Amygdala (tissue), 56 donors: ENCODE data around the gene FNDC3A.

Experiments
- DNase-seq, 56 donors: peaks; one replicate each; lab custom pipeline; 2025; lab: John Stamatoyannopoulos, UW

Gene FNDC3A

DNA sequence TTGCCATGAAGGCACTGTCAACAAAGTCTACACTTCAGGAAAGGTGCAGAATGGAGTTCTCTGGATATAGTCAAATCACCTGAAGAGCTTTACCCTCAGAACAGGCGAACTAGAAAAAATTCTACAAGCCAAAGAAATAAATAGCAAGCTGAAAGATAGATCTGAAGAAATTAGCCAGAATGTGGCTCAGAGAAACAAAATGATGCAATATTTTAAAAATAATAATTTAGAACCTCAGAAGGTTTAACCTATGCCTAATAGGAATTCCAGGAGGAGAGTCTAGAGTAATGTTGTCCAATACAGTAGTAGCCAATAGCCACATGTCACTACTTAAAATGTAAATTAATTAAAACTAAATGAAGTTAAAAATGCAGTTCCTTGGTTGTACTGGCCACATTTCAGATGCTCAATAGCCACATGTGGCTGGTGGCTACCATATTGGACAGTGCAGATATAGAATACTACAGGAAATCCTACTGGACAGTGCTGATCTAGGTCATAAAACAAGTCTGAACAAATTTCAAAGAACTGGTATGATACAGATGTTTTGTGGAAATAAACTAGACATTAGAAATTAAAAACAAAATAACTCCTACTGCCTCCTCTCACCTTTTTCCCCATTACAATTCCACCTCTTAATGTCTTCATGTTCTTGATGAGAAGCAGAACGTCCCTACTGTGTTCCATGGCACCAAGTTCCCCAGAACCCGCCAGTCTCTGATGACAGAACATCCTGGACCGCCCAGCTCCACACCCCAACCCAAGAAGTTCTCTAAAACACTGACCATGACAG is 271.3 kb downstream of the FNDC3A start:
- DNase-seq = no peak

DNA sequence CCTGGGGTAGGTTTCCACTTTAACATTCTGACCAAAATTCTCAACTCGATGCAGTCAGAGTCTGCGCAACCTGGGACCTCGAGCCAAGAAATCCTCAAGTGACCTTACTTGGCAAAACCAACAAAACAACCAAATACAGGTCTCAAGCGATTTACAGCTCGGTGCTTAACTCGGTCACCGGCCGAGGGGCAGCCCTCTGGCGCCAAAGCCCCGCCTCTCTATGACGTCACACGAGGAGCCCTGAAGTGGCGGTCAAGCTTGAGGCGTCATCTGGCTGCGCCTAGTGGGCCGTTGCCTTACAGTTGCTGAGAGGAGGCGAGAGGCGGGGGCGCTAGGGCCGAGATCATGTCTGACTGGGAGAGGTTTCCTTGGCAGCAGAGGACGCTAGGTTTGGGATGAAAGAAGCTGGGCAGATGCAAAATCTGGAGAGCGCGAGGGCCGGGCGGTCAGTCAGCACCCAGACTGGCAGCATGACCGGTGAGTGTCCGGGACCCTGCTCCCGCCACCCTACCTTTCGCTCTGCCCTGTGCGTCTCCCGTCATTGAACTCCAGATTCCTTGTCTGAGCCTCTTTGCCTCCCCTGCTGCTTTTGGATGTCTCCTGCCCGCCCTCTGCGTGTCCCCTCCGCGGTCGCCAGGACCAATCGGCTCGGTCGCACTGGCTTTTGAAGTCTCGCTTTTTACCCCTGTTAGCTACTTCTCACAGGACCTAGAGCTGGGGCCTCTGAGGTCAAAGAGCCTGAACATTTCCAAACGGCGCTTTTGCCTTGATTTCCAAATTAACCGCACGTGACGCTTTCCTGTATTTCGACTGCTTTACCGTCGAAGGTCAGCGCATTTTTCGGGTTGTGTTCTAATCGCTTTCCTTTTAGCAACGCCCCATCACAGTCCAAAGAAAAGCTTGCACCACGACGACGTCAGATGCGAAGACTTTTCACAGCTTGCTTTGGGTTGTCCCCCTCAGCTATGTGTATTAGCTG is 272.2 kb downstream of the FNDC3A start, which contains the start of gene CDADC1:
CDADC1 (plus strand) TSS at position 283 of the 979 bp plus-strand sequence; CDS start at position 396, 113 bp downstream.
- peak; percentile 31 to 97 (median 91) for DNase-seq

- DNase-seq = peak in 1 of 56 donors; percentile 24
Measured at GRCh38 chr13:49248622-49249002, 272.9 kb downstream of the FNDC3A start.

- DNase-seq = no peak
Measured at GRCh38 chr13:49251326-49251725, 275.6 kb downstream of the FNDC3A start.

DNA sequence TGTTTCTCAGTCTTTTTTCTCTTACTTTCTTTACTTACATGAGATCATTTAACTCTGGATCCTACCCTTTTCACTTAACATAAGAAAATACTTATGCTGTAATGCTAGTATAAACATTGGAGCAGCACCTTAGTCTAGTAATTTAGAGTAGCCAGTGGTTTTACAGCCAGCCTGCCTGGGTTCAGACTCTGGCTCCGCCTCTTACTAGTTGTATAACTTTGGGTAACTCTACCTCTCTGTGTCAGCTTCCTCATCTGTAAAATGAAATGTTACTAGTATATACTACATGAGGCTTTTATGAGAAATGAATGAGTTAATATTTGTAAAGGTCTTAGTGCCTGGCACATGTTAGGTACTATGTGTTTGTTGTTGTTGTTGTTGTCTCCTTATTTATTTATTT is 277.6 kb downstream of the FNDC3A start:
- DNase-seq = no peak

- no peak for DNase-seq
Measured at GRCh38 chr13:49254007-49254406, 278.3 kb downstream of the FNDC3A start.

- DNase-seq = no peak
Measured at GRCh38 chr13:49256841-49257240, 281.1 kb downstream of the FNDC3A start.

DNA sequence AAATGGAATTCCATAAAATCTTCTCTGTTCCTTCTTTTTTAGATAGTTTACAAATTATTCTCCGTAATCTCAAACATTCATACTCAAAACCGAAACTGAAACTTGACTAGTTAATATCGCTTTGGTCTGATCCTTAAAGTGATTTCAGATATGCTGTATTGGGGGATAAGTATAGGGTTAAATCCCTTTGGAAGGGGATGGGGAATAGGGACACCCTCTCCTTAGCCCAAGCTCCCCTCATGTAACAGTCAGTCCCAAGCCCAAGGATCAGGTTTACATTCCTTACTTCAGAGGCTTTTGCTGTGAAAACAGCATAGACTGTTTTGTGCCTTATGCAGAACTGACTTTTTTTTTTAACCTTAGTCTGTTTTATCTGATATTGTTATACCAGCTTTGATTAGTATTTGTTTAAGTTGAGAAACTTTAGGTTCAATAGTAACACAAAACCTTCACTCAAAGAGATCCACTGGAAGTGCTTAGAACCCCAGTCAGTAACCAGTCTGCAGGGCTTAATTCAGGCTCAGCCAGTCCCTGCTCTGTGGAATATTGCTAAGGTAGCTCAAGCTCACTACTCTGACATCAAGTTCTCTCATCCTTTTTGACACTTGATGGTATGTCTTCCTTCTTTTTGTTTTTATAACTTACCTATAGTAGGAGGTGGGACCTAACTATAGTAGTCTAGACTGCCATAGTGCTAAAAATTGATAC is 282.5 kb downstream of the FNDC3A start:
- no peak for DNase-seq
